COLO829 (cell line): ENCODE data around the gene VPS9D1.

Experiments
- DNase-seq: peaks from one replicate; pipeline ENCODE4 v3.0.0; 2012; ENCODE audit warnings: low spot score

Gene VPS9D1, protein sequence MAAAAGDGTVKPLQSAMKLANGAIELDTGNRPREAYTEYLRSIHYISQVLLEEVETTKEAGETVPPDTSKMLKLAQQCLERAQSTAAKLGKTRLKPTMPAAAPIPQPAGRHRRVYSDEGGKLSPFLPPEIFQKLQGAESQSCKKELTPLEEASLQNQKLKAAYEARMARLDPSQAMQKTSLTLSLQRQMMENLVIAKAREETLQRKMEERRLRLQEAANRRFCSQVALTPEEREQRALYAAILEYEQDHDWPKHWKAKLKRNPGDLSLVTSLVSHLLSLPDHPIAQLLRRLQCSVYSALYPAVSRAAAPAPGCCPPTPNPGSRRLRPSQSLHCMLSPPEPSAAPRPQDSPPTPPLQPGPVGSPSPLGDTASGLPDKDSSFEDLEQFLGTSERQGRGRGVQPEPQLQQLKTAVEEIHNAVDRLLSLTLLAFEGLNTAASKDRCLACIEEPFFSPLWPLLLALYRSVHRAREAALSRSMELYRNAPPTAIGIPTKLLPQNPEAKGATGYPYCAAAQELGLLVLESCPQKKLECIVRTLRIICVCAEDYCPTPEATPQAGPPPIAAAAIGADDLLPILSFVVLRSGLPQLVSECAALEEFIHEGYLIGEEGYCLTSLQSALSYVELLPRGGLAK

DNA sequence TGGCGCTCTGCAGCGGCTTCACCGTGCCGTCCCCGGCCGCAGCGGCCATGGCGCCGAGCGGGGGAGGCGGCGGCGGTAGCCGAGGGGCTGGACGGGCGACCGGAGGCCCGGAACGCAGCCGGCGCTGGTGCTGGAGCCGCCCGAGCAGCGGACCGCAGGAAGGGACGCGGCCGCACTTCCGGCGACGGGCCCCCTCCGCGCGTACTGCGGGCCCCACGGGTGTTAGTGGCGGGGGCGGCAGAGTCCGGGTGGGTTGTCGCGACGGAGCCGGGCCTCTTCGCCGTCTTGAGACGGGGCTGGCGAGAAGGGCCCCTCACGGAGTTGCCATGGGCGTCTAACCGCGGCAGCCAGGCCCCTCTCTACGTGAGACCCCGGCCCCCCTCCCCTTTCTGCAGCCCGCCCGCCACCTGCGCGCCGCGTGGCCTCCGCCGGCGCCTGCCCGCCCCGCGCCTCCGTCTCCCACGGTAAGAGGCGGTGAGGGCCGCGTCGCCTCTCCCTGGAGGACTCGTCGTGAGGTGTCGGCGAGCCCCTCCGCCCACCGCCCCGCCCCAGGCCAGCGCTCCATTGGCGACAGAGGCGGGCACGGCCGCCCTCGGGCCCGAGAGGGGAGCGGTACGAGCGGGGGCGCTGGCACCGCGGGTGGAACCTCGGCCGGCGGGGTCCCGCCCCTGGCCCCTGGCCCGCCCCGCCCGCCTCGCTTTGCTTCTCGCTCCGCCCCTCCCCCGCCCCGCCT is at the start of gene VPS9D1, which contains the start of gene ZNF276:
Gene VPS9D1, minus strand, starts transcription at position 86 of the 733 bp plus-strand sequence. Its CDS starts 37 bp downstream, at position 49.
Gene ZNF276, plus strand, starts transcription at position 725 of the 733 bp plus-strand sequence. CDS start 104 bp downstream, outside the sequence.
- no peak for DNase-seq

DNA sequence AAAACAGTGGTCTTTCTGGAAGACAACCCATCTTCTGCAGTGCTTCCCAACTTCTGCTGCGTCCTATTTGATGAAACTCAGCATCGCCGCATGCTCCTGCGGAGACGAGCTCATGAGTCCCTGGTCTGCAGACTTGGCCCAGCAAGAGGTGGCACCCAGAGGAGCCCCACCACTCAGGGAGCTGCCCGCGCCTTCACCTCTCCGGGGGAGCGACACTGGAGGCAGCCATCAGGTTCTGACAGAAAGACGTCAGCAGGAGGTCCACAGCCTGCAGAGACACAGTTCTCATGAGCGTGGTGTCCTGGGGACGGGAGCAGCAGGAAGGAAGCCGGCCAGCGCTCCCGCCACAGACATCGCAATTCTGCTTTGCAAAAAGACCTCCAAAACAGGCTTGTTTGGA is 49.7 kb upstream of the VPS9D1 start:
- DNase-seq = no peak

DNA sequence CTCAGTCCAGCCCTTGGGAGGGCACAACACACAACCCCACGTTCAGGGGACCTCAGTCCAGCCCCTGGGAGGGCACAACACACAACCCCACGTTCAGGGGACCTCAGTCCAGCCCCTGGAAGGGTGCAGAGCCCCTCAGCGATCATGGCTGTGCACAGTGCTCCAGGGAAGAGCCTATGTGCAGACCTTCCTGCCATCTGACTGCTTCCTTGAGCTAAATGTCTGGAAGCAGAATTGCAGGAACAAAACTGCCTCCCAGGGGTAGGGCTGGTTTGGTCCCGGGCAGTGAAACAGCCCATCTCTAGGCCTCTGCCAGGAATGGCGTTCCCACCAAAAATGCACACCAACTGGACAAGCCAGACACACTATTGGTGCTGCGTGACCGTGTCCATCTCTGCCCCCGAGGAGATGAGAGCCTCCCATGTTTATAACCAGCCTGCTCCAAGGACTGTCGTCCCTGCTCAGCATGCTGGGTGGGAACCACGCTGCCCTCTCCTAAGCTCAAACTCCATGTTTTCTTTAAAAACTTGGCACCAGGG is 44.7 kb upstream of the VPS9D1 start:
- DNase-seq = no peak

DNA sequence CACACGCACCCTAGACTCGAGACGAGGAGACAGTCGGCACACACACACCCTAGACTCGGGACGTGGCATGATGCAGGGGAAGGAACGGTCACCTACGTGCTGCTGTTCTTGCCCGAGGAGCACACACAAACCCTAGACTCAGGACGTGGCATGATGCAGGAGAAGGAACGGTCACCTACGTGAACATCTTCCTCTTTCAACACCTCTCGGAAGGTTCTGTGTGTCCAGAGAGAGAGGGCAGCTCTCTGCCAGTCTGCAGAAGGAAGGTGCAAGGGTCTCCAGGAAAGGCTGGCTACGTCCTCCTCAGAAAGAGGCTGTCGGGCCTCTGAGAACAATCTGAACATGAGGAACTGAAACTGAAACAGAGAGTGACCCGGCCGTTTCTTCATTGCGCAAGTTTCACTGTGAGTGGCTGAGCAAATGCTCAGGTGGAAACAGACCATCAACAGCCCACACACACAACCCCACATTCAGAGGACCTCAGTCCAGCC is 44.1 kb upstream of the VPS9D1 start:
- DNase-seq = no peak

DNA sequence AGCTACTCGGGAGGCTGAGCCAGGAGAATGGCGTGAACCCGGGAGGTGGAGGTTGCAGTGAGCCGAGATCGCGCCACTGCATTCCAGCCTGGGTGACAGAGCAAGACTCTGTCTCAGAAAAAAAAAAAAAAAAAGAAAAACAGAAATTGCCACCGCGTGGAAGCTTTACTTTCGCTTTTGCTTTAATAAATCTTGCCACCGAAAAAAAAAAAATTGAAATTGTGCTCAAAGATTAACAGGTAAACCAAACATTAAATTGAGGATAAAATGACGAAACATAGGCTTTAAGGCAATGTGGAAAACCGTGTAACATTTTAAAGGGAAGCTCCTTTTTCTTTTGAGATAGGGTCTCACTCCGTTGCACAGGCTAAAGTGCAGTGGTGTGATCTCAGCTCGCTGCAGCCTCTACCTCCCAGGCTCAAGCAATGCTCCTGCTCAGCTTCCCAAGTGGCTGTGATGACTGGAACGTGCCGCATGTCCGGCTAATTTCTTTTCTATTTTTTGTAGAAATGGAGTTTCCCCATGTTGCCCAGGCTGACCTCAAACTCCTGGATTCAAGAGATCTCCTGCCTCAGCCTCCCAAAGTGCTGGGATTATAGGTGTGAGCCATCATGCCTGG is 40.7 kb upstream of the VPS9D1 start:
- no peak for DNase-seq

DNA sequence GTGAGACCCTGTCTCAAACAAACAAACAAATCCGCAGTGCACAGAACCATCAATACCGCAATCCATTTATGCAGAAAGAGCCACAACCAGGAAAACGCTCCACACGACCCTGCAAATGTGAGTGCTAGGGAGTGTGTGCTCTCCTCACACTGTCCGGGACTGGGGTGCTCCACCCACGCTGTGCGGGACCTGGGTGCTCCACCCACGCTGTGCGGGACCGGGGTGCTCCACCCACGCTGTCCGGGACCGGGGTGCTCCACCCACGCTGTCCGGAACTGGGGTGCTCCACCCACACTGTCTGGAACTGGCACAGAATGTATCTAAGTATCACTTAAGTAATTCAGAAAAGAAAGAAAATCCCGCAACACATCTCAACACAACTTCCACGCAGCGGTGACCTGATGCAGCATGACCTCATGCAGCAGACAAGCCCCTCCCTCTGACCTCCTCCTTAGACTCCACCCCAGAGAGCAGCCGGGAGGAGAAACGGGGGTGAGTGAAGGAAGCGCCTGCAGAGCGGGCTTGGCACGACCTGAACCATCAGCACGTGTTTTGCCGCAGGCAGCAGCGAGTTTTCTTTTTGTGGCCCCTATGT is 39.1 kb upstream of the VPS9D1 start:
- no peak for DNase-seq

DNA sequence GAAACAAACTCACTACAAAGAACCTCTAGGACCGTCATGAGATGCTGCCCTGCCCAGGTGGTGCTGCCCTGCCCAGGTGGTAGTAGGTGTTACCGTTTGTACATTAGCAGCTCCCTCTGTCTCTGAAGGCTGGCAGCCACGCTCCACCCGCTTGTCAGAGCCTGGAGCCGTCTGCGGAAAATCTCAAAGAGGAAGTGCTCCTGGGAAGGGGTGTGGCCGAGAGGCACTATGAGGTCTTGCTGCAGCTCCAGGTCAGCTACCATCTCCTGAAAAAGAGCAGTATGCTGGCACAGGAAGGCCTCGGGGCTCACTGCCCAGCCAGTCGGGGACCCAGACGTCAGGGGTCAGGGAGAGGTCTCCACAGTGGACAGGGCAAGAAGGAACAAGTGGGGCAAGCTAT is 28.9 kb upstream of the VPS9D1 start:
- no peak for DNase-seq

DNA sequence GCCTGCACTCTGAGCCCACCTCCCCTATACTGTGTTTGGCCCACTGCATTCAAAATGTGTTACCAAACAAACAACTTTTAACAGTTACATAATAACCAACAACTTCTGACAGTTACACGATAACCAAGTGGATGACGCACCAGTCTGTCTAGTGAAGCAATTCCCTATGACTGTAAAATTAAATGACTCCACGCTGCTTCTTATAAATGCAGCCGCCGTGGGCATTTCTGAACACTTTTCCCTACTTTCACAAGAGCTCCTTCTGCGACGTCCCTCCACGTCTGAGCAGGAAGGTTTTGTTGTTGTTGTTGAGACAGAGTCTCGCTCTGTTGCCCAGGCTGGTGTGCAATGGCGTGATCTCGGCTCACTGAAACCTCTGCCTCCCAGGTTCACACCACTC is 28.2 kb upstream of the VPS9D1 start:
- no peak for DNase-seq

DNA sequence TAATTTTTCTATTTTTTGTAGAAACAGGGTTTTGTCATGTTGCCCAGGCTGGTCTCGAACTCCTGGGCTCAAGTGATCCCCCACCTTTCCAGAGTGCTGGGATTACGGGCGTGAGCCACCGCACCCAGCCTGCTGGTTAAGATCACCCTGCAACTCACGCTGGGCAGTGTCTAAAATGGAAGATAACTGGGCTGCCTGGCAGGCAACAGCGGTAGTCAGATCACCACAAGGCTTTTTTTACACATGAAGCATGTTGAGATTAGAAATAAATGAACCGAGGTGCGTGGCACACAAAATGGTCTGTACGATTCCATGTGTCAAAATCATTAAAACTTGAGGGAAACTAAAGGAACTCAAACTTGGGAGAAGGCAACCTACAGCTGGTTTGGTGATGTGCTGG is 27.4 kb upstream of the VPS9D1 start:
- no peak for DNase-seq

DNA sequence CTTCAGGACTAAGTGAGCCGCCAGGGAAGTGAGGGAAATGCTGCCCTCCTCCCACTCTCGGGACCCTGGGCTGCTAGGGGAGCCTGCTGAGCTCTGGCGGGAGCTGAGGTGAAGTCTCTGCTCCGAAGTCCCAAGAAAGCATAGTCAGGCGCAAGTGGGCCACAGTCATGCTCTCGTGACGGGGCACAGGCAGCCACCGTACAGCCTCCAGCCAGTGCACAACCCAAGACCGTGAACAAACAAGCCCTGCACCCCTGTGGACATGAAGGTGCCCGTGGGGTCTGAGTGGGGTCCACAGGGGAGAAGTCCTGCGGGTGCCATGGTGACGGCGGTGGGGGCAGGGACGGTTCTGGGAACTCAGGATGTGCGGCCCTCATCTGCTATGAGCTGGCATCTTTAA is 25.3 kb upstream of the VPS9D1 start:
- DNase-seq = no peak

DNA sequence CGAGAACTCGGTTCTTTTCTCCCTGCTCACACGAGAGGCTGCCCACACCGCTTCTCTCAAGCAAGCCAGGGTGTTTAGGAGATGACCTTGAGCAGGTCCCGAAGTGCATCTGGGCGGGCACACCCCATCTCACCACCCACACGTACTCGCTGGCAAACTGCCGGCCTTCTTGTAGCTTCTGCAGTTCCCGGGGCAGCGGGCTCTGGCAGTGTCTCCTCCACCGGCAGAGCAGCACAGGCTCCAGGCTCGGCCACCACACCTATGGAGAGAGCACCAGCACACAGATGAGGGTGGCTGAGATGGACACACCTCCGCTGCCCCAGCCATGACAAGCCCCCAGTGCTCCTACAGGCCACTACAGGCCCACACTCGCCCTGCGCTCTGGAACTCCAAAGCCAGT is 24.1 kb upstream of the VPS9D1 start:
- DNase-seq = no peak

DNA sequence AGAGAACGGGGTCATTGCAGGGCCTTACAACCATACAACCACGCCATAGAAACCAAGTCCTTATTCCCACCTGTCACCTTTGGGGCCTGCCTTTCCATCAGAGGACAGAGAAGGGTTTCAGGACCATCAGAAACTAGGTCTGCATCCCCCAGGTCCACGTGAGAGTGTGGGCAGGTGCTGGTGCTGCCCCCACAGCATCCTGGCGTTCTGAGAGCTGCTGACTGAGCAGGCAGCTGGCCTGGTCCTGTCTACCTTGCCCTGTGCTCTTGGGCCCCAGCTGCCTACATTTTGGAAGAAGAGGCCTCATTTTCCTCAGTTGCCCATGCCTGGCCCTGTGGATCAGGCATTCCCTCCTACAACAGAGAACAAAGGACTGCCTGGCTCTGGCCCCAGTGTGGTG is 22.2 kb upstream of the VPS9D1 start:
- no peak for DNase-seq

DNA sequence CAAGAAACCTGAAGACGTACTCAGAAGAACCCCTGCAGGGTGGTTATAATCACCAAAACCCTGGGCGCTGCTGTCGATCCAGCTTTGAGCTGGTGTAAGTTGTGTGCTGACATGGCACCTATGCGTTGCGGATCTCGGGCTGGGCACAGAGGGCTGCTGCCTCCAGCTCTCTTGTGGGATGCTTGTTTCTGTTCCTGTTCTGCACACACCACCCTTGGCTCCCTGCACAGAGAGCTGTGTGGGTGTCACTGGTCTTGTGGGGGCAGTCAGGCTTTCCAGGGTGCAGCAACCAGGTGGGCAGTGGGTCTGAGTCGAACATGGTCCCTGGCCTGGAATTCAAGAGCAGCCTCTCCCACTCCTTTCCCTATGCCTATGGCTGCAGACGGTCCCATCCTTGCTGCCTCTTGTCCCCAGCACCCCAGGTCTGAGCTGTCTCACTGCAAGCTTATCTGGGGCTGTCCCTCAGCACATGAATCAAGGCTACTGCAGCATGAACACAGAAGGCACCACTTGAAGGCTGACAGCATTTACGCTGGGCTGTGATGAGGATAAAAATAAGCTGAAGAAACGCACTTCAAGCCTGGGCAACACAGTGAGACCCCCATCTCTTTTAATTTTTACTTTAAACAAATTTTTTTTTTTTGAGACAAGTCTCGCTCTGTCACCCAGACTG is 20.8 kb upstream of the VPS9D1 start:
- no peak for DNase-seq

DNA sequence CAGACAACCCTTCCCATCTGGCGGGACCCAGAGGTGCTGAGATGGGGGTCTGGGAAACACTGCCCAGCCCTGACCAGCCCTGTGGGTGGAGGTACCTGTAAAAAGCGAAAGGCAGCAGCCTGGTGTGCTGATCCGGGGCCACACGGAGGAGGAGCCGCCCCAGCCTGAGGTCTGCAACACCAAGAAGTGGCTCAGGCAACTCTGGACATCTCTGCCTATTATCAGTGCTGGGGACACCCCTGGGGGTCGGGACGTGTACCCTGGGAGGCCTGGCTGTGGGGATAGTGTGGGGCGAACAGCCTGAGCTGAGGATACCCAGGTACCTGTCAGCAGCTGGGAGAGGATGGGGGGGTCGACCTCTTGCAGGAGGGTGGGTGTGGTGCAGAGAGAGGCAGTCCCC is 18.7 kb upstream of the VPS9D1 start:
- DNase-seq = no peak

DNA sequence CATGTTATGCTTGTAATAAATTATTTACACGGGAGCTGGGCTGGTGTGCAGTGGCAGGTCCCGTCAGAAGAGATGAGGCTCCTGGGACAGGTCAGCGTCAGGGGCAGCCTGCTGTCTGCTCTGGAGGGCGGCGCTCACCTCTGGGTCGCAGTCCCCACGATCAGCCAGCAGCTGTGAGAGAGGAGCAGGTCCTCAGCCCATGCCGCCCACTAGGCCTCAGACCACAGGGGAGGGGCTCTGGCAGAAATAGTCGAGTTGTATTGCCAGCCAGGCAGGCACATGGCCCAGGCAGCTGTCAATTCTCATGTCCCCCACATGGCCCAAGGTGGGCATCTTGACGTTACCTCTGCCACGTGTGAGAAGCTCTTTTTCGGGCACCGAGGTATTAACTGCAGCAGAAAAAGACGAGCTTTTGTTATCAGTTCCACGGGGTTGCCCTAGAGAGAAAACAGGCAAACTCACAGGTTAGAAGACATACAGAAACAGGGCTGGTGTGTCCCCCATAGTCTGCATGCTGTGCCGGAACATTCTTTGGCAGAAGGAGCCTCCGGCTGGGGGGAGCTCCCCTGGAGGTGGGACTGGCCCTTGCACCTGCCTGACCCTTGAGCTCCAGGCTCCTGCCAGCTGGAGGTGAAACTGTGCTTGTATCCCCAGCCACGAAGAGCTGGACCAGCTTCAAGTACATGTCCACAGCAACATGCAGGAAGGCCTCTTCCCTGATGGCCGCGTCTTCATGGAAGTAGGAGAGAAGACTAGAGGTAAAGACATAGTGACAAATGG is 18.0 kb upstream of the VPS9D1 start:
- no peak for DNase-seq

DNA sequence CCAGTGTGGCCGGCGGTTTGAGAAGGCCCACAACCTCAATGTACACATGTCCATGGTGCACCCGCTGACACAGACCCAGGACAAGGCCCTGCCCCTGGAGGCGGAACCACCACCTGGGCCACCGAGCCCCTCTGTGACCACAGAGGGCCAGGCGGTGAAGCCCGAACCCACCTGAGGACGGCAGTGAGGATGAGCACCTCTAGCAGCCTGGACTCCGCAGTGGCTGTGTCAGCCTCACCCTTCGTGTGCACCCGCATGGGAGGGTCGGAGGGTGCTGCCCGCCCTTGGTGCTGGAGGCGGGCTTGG is 17.3 kb upstream of the VPS9D1 start:
- no peak for DNase-seq

DNA sequence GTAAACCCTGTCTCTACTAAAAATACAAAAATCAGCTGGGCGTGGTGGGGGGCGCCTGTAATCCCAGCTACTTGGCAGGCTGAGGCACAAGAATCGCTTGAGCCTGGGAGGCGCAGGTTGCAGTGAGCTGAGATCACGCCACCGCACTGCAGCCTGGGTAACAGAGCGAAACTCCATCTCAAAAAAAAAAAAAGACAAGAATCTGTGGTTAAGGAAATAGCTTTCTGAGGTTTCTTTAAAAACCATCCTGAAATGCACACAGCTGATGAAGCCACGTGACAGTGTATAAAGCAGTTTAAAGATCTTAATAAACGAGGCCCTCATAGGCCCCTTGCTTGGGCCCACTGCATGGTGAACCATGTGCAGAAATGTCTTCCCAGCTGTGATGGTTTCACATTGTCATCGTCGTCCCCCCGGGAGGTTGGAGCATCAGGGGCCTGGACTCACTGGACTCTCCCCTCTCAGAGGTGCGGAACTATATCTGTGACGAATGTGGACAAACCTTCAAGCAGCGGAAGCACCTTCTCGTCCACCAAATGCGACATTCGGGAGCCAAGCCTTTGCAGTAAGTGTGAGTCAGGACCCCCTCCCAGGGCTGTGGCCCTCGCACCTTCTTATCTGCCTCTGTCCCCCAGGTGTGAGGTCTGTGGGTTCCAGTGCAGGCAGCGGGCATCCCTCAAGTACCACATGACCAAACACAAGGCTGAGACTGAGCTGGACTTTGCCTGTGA is 16.8 kb upstream of the VPS9D1 start:
- no peak for DNase-seq

DNA sequence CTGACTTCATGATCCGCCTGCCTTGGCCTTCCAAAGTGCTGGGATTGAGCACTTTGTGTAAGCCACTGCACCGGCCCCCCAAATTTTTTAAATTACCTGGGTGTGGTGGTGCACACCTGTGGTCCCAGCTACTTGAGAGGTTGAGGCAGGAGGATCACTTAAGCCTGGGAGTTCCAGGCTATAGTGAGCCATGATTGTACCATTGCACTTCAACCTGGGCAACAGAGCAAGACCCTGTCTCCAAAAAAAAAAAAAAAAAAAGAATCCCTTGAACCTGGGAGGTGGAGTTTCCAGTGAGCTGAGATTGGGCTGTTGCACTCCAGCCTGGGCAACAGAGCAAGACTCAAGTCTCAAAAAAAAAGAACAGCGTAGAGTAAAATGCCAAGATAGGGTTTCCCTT is 15.9 kb upstream of the VPS9D1 start:
- no peak for DNase-seq

DNA sequence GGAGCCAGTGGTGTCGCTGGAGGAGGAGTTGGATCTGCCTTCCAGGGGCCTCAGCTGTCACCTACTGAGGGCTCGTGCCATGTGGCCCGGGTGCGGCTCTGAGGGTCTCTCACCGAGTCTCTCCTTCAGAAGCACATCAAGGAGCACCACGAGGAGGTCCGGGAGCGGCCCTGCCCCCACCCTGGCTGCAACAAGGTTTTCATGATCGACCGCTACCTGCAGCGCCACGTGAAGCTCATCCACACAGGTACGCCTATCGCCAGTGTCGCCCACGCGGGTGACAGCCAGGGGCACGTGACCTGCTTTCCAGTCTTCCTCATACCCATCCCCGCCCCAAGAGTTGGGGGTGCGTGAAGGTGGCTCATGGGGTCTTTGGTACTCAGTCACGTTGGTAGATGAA is 13.1 kb upstream of the VPS9D1 start:
- DNase-seq = no peak

DNA sequence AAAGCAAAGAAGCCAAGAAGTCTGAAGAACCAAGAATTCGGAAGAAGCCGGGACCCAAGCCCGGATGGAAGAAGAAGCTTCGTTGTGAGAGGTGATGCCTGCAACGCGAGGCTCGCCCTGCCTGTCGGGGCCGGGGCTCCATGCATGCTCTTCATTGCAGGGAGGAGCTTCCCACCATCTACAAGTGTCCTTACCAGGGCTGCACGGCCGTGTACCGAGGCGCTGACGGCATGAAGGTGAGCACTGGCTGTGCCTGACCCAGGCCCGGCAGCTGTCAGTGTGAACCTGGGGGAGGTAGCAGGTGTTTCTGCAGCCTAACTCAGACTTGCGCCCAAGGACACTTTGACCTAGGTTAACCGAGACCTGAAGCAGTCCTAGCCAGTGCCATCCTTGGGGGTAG is 12.6 kb upstream of the VPS9D1 start:
- no peak for DNase-seq
